ENCODE measurements around the gene RNF208.

Gene RNF208

DNA sequence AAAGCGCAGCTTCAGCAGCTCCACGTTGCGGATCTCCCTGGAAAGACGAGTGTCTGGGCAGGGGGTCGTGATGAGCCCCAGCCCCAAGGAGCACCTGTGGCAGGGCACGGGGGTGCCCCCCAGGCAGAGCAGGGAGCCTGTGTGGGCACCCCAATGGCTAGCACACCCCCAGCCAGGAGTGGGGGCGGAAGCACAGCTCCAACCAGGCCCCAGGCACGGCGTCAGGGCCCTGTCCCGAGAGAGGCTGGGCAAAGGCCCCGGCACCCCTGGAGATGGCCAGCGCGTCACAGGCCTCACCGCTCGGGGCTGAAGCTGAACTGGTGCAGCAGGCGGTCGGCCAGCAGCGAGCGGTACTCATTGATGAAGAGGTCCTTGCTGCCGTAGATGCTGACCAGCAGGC lies 41.5 kb downstream of the RNF208 start:
- Histone ChIP-seq H3K9ac (ENCODE audit: low read length) (no peak overlapping the region), H3K79me2 (ENCODE audit: insufficient read depth, low read length) (no peaks in the 10 kb centered on the region), H4K20me1 (ENCODE audit: low read depth, low read length) (no peaks in the 10 kb centered on the region), H3K27me3 (ENCODE audit: low read length) (no peaks in the 10 kb centered on the region), H2AFZ (ENCODE audit: low read depth, low read length, severe bottlenecking) (no peak overlapping the region), H3K36me3 (ENCODE audit: low read length) (no peaks in the 10 kb centered on the region), H3K4me2 (ENCODE audit: low read depth, low read length, poor library complexity, severe bottlenecking) (no peak overlapping the region), H3K4me3 (ENCODE audit: insufficient read depth, low read length, poor library complexity, severe bottlenecking) (no peak overlapping the region), H3K27ac (ENCODE audit: low read depth, low read length) (no peak overlapping the region), H3K9me2 (replicated peaks; ENCODE audit: insufficient read depth, low read length) (no peaks in the 10 kb centered on the region), H3K9me3 (ENCODE audit: insufficient read depth, low read length) (no peaks in the 10 kb centered on the region), H3F3A (ENCODE audit: insufficient read depth) (no peaks in the 10 kb centered on the region)
- TF ChIP-seq EZH2phosphoT487 (conservative IDR thresholded peaks at IDR 0.05; ENCODE audit: low read length) = no peak
- TF ChIP-seq, protein P1, sequence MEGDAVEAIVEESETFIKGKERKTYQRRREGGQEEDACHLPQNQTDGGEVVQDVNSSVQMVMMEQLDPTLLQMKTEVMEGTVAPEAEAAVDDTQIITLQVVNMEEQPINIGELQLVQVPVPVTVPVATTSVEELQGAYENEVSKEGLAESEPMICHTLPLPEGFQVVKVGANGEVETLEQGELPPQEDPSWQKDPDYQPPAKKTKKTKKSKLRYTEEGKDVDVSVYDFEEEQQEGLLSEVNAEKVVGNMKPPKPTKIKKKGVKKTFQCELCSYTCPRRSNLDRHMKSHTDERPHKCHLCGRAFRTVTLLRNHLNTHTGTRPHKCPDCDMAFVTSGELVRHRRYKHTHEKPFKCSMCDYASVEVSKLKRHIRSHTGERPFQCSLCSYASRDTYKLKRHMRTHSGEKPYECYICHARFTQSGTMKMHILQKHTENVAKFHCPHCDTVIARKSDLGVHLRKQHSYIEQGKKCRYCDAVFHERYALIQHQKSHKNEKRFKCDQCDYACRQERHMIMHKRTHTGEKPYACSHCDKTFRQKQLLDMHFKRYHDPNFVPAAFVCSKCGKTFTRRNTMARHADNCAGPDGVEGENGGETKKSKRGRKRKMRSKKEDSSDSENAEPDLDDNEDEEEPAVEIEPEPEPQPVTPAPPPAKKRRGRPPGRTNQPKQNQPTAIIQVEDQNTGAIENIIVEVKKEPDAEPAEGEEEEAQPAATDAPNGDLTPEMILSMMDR (IDR thresholded peaks at IDR 0.05; ENCODE audit: insufficient read depth, low read length, poor library complexity, severe bottlenecking) = no peak

DNA sequence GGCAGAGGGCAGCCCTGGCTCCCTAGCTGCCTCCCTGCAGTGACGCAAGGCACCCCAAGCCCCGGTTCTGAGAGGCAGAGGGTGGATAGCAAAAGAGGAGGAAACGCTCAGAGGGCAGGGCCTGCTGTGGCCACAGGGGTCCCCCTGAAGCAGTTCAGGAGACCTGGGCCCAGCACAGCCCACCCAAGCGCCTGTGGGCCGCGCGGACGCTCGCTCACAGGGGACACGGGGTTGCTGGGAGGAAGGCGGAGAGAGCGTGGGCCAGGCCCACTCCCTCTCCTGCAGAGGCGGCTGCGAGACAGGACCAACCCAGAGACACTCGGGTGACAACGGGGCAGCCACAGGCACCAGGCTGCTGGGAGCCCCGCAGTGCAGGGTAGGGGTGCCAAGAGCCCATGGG lies 42.3 kb downstream of the RNF208 start:
- no peak overlapping the region for H3K4me2 ChIP-seq (ENCODE audit: low read depth, low read length, poor library complexity, severe bottlenecking)
- H3K9me3 ChIP-seq (ENCODE audit: insufficient read depth, low read length) = no peaks in the 10 kb centered on the region
- no peaks in the 10 kb centered on the region for H3K9me2 ChIP-seq (replicated peaks; ENCODE audit: insufficient read depth, low read length)
- H3K27ac ChIP-seq (ENCODE audit: low read depth, low read length) = no peak overlapping the region
- no peaks in the 10 kb centered on the region for H3F3A ChIP-seq (ENCODE audit: insufficient read depth)
- no peaks in the 10 kb centered on the region for H3K27me3 ChIP-seq (ENCODE audit: low read length)
- H3K79me2 ChIP-seq (ENCODE audit: insufficient read depth, low read length) = no peaks in the 10 kb centered on the region
- no peak overlapping the region for H2AFZ ChIP-seq (ENCODE audit: low read depth, low read length, severe bottlenecking)
- H3K9ac ChIP-seq (ENCODE audit: low read length) = no peak overlapping the region
- H3K36me3 ChIP-seq (ENCODE audit: low read length) = no peaks in the 10 kb centered on the region
- H3K4me3 ChIP-seq (ENCODE audit: insufficient read depth, low read length, poor library complexity, severe bottlenecking) = no peak overlapping the region
- H4K20me1 ChIP-seq (ENCODE audit: low read depth, low read length) = no peaks in the 10 kb centered on the region
- TF ChIP-seq, protein P1 (IDR thresholded peaks at IDR 0.05; ENCODE audit: insufficient read depth, low read length, poor library complexity, severe bottlenecking) = no peak
- TF ChIP-seq EZH2phosphoT487 (conservative IDR thresholded peaks at IDR 0.05; ENCODE audit: low read length) = no peak

DNA sequence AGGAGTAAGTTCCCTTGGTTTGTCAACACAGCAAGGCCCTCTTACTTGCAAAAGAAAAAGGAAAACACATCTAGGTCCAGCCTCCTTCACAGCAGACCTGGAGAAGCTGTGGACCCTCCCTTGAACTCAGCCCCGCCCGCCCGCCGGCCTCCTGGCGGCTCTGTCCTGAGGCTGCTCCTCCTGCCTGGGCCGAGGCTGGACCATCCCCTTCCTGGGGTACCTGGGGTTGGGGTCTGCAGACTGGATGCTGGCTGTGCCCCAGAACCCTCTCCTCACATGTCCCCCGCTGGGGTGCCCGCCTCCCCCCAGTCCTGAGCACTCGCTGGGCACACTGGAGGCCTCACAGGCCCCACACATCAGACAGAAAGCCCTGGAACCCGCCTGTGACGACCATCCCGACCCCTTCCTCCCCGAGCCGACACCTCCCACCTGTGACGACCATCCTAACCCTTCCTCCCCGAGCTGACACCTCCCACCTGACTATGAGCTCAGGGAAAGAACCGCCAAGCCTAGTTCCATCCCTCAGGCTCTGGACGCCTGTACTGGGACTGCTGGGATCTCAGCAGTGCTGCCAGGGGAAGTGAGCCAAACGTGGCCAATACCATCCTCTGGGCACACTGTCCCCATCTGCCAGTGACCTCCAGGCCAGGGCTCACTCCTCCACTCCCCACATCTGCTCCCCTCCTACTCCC lies 43.0 kb downstream of the RNF208 start:
- H4K20me1 ChIP-seq (ENCODE audit: low read depth, low read length) = no peaks in the 10 kb centered on the region
- no peak overlapping the region for H3K27ac ChIP-seq (ENCODE audit: low read depth, low read length)
- H3K27me3 ChIP-seq (ENCODE audit: low read length) = no peaks in the 10 kb centered on the region
- no peak overlapping the region for H3K4me2 ChIP-seq (ENCODE audit: low read depth, low read length, poor library complexity, severe bottlenecking)
- TF ChIP-seq EZH2phosphoT487 (conservative IDR thresholded peaks at IDR 0.05; ENCODE audit: low read length) = no peak
- H3K79me2 ChIP-seq (ENCODE audit: insufficient read depth, low read length) = no peaks in the 10 kb centered on the region
- H3K4me3 ChIP-seq (ENCODE audit: insufficient read depth, low read length, poor library complexity, severe bottlenecking) = no peak overlapping the region
- H3K9me3 ChIP-seq (ENCODE audit: insufficient read depth, low read length) = no peaks in the 10 kb centered on the region
- no peak overlapping the region for H3K9ac ChIP-seq (ENCODE audit: low read length)
- no peak overlapping the region for H2AFZ ChIP-seq (ENCODE audit: low read depth, low read length, severe bottlenecking)
- H3K9me2 ChIP-seq (replicated peaks; ENCODE audit: insufficient read depth, low read length) = no peaks in the 10 kb centered on the region
- no peaks in the 10 kb centered on the region for H3K36me3 ChIP-seq (ENCODE audit: low read length)
- H3F3A ChIP-seq (ENCODE audit: insufficient read depth) = no peaks in the 10 kb centered on the region

DNA sequence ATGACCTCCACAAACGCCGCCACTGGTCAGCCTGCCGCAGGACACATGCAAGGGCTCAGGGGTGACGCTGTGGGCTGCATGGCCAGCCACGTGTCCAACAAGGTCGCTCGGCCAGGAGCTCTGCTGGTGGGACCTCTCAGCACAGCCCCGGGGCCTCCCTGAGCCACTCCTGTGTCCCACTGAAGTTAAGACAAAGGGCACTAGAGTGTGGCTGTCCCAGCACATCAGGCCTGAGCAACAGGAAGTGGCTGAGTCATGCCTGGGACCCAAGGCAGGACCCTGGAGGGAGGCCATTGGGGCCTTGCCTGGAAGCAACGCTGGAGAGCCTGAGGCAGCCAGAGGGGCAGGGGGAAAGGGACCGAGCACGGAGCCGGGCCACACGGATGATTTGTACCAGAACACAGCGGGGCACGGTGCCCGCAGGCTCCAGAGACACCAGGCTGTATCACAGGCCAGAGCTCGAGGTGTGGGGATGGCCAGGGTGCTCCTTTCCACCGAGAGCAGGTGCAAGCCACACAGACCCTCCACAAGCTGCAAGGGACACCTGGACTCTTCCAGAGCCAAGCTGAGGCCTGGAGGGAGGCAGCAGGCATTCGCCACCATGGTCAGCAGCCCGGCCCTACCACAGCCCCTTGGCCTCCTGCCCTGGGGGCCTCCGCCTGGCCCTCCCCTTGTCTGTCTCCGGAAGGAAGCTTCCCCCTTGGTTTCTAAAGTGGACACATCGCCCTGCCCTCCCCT lies 43.7 kb downstream of the RNF208 start:
- no peaks in the 10 kb centered on the region for H3K79me2 ChIP-seq (ENCODE audit: insufficient read depth, low read length)
- H3K27me3 ChIP-seq (ENCODE audit: low read length) = no peaks in the 10 kb centered on the region
- no peaks in the 10 kb centered on the region for H4K20me1 ChIP-seq (ENCODE audit: low read depth, low read length)
- no peak overlapping the region for H3K9ac ChIP-seq (ENCODE audit: low read length)
- no peak overlapping the region for H2AFZ ChIP-seq (ENCODE audit: low read depth, low read length, severe bottlenecking)
- TF ChIP-seq, protein P1 (IDR thresholded peaks at IDR 0.05; ENCODE audit: insufficient read depth, low read length, poor library complexity, severe bottlenecking) = no peak
- TF ChIP-seq EZH2phosphoT487 (conservative IDR thresholded peaks at IDR 0.05; ENCODE audit: low read length) = no peak
- no peak overlapping the region for H3K27ac ChIP-seq (ENCODE audit: low read depth, low read length)
- H3K36me3 ChIP-seq (ENCODE audit: low read length) = no peaks in the 10 kb centered on the region
- no peaks in the 10 kb centered on the region for H3K9me2 ChIP-seq (replicated peaks; ENCODE audit: insufficient read depth, low read length)
- H3K4me2 ChIP-seq (ENCODE audit: low read depth, low read length, poor library complexity, severe bottlenecking) = no peak overlapping the region
- no peaks in the 10 kb centered on the region for H3F3A ChIP-seq (ENCODE audit: insufficient read depth)
- H3K9me3 ChIP-seq (ENCODE audit: insufficient read depth, low read length) = no peaks in the 10 kb centered on the region
- H3K4me3 ChIP-seq (ENCODE audit: insufficient read depth, low read length, poor library complexity, severe bottlenecking) = no peak overlapping the region
